IPS-18c (cell line): ENCODE results near the gene PCDHA13.
"Not testable (repeated sequence)": the region's sequence is repeated elsewhere in the genome, so short reads cannot be mapped to it uniquely, and the experiment has no call there.

Experiments
- H3K4me3 ChIP-seq: 2 replicates; pipeline ENCODE4 v1.7.0; 2013; ENCODE audit warnings: low read depth, mild to moderate bottlenecking, low read length, moderate library complexity; ENCODE audit not compliant: insufficient read depth
- H3K9me3 ChIP-seq: one replicate; pipeline ENCODE4 v1.6.1; 2013; ENCODE audit warnings: mild to moderate bottlenecking, low read length, moderate library complexity; ENCODE audit not compliant: control insufficient read depth, insufficient read depth

PCDHA13 gene

GRCh38 chr5:140881889-140882590, at the start of gene PCDHA13:
PCDHA13 (plus strand) TSS chr5:140882124; CDS start chr5:140882269, 145 bp downstream.
- Histone ChIP-seq H3K9me3 (no peaks in the 10 kb centered on the region), H3K4me3 (no peak within 1 kb of the TSS)

GRCh38 chr5:140833993-140834392, 47.9 kb upstream of the PCDHA13 start, which contains the start of gene PCDHA7:
PCDHA7 (plus strand) TSS chr5:140834269; CDS start chr5:140834384, 115 bp downstream.
- no peak within 1 kb of the TSS for H3K4me3 ChIP-seq
- peaks cover 2% of the 10 kb centered on the region for H3K9me3 ChIP-seq

- H3K9me3 ChIP-seq, H3K4me3 ChIP-seq: not testable (repeated sequence)
Measured at GRCh38 chr5:140834439-140835008, 47.4 kb upstream of the PCDHA13 start.

- H3K9me3 ChIP-seq, result peaks cover 2% of the 10 kb centered on the region
Measured at GRCh38 chr5:140835622-140836510, 46.1 kb upstream of the PCDHA13 start.

GRCh38 chr5:140840978-140841962, 40.7 kb upstream of the PCDHA13 start, which contains the start of gene PCDHA8:
PCDHA8 (plus strand) TSS chr5:140841187; CDS start chr5:140841322, 135 bp downstream.
- Histone ChIP-seq H3K9me3 (no peaks in the 10 kb centered on the region), H3K4me3 (peak within 1 kb of the TSS; percentile 25; the same call in 1 of the 2 replicates)

More at GRCh38 chr5:140835622-140836510, 46.1 kb upstream of the PCDHA13 start:
- H3K4me3 ChIP-seq, result no peak overlapping the region

GRCh38 chr5:140842798-140843733, 38.9 kb upstream of the PCDHA13 start:
- H3K4me3 ChIP-seq, result no peak overlapping the region
- no peaks in the 10 kb centered on the region for H3K9me3 ChIP-seq

GRCh38 chr5:140848139-140849102, 33.5 kb upstream of the PCDHA13 start, which contains the start of gene PCDHA9:
PCDHA9 (plus strand) TSS chr5:140848382; CDS start chr5:140848496, 114 bp downstream.
- H3K4me3 ChIP-seq, H3K9me3 ChIP-seq: not testable (repeated sequence)

- not testable (repeated sequence) for H3K4me3 ChIP-seq, H3K9me3 ChIP-seq
Measured at GRCh38 chr5:140849831-140850634, 31.9 kb upstream of the PCDHA13 start.

GRCh38 chr5:140855772-140856674, 25.9 kb upstream of the PCDHA13 start, which contains the start of gene PCDHA10:
PCDHA10 (plus strand) TSS chr5:140855897; CDS start chr5:140856049, 152 bp downstream.
- Histone ChIP-seq H3K4me3 (peak within 1 kb of the TSS; percentile 28; the same call in 1 of the 2 replicates), H3K9me3 (no peaks in the 10 kb centered on the region)

- Histone ChIP-seq H3K9me3 (peaks cover 3% of the 10 kb centered on the region), H3K4me3 (no peak overlapping the region)
Measured at GRCh38 chr5:140857177-140857986, 24.5 kb upstream of the PCDHA13 start.

- Histone ChIP-seq H3K9me3 (peaks cover 3% of the 10 kb centered on the region), H3K4me3 (no peak overlapping the region)
Measured at GRCh38 chr5:140857987-140858240, 24.0 kb upstream of the PCDHA13 start.
